ENCODE measurements around the gene ALPI.

Gene ALPI

GRCh38 chr2:232480201-232481190 lies 24.5 kb downstream of the ALPI start:
- DNase-seq (ENCODE audit: extremely low read depth, low read depth), result no peak
- no peak for TF ChIP-seq CTCF (IDR thresholded peaks at IDR 0.05; ENCODE audit: low read depth, low read length)

- no peak for TF ChIP-seq CTCF (IDR thresholded peaks at IDR 0.05; ENCODE audit: low read depth, low read length)
- DNase-seq (ENCODE audit: extremely low read depth, low read depth), result no peak
These were observed 25.6 kb downstream of the ALPI start for GRCh38 chr2:232481322-232482140.

- no peak for DNase-seq (ENCODE audit: extremely low read depth, low read depth)
These were observed 26.6 kb downstream of the ALPI start for GRCh38 chr2:232482301-232483238.

GRCh38 chr2:232483311-232483922 lies 27.5 kb downstream of the ALPI start:
- TF ChIP-seq CTCF (IDR thresholded peaks at IDR 0.05; ENCODE audit: low read depth, low read length), result no peak
- no peak for DNase-seq (ENCODE audit: extremely low read depth, low read depth)

More at GRCh38 chr2:232482301-232483238, 26.6 kb downstream of the ALPI start:
- TF ChIP-seq CTCF (IDR thresholded peaks at IDR 0.05; ENCODE audit: low read depth, low read length), result no peak

- no peak for DNase-seq (ENCODE audit: extremely low read depth, low read depth)
- no peak for TF ChIP-seq CTCF (IDR thresholded peaks at IDR 0.05; ENCODE audit: low read depth, low read length)
These were observed 28.1 kb downstream of the ALPI start for GRCh38 chr2:232483923-232484627.
